AG09309 (cell line): ENCODE measurements around the gene SYNE1.

Experiments
- DNase-seq: peaks from one replicate; pipeline ENCODE4 v3.0.0-alpha.2; 2010; ENCODE audit warnings: low read depth
- H3K4me3 ChIP-seq: 2 replicates; pipeline ENCODE4 v1.5.1; 2011; ENCODE audit warnings: mild to moderate bottlenecking, low read depth, low read length, moderate library complexity; ENCODE audit not compliant: control insufficient read depth
- TF ChIP-seq, protein P1 (sequence below): IDR thresholded peaks from 2 replicates; pipeline ENCODE4 v1.5.1; 2011; ENCODE audit warnings: mild to moderate bottlenecking, low read depth, low read length, inconsistent platforms; ENCODE audit not compliant: insufficient read depth, control insufficient read depth; ENCODE audit errors: missing control alignments

The SYNE1 gene

DNA sequence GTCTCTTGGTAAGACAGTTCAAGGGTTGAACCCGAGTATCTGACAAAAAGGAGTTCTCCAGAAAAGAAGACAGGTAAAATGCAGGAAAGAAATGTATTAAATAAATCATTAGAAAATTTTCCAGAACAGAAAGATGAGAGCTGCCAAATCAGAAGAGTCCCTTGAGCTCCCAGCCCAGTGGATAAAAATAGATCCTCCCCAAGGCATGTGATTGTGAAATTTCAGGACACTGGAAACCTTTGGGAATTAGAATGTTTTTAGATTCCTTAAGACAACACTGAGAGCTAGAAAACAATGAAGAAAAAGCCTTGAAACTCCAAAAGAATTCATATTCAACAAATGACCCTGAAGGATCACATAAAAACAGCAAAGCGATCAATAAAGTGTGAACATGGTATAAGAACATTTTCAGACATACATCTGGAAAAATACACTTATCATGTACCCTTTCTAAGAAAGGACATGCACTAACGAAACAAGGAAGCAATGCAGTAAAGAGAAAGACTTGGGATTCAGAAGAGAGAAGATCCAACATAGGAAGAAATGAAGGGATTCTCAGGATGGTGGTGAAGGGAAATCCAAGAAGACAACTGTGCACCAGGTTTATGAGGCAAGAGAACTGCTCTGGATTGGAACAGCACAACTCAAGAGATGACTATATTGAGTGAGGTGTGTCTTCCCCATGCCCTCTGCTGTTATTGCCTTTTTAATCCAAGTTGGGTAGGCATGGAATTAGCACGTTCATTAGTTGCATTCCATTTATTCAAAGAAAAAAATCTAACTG, 390.4 kb downstream of the SYNE1 start:
- DNase-seq, result no peak
- TF ChIP-seq, protein P1, sequence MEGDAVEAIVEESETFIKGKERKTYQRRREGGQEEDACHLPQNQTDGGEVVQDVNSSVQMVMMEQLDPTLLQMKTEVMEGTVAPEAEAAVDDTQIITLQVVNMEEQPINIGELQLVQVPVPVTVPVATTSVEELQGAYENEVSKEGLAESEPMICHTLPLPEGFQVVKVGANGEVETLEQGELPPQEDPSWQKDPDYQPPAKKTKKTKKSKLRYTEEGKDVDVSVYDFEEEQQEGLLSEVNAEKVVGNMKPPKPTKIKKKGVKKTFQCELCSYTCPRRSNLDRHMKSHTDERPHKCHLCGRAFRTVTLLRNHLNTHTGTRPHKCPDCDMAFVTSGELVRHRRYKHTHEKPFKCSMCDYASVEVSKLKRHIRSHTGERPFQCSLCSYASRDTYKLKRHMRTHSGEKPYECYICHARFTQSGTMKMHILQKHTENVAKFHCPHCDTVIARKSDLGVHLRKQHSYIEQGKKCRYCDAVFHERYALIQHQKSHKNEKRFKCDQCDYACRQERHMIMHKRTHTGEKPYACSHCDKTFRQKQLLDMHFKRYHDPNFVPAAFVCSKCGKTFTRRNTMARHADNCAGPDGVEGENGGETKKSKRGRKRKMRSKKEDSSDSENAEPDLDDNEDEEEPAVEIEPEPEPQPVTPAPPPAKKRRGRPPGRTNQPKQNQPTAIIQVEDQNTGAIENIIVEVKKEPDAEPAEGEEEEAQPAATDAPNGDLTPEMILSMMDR, result no peak
- no peak overlapping the region for H3K4me3 ChIP-seq

GRCh38 chr6:152244998-152245630, 392.0 kb downstream of the SYNE1 start:
- TF ChIP-seq, protein P1, result no peak
- no peak for DNase-seq
- H3K4me3 ChIP-seq, result no peak overlapping the region

- DNase-seq, result no peak
- TF ChIP-seq, protein P1, result no peak
- H3K4me3 ChIP-seq, result no peak overlapping the region
These were observed 396.0 kb downstream of the SYNE1 start for GRCh38 chr6:152241013-152241766.

DNA sequence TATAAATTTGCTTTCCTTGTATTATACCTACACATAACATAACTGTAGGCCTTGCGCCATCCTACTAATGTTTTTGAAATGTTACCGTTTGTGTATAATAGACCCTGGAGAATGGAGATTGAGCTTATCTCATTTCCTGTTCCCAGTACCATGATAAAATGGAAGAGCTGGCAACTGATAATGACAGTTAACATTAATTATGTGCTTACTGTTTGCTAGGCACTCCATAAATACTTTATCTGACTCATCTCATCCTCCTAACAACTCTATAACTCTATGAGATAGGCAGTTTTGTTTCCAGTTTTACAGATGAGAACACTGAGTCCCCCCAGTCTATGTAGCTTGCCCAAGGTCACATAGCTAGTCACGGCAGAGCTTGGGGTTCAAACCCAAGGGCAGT, 396.7 kb downstream of the SYNE1 start:
- DNase-seq, result no peak
- H3K4me3 ChIP-seq, result no peak overlapping the region
- TF ChIP-seq, protein P1, result no peak

DNA sequence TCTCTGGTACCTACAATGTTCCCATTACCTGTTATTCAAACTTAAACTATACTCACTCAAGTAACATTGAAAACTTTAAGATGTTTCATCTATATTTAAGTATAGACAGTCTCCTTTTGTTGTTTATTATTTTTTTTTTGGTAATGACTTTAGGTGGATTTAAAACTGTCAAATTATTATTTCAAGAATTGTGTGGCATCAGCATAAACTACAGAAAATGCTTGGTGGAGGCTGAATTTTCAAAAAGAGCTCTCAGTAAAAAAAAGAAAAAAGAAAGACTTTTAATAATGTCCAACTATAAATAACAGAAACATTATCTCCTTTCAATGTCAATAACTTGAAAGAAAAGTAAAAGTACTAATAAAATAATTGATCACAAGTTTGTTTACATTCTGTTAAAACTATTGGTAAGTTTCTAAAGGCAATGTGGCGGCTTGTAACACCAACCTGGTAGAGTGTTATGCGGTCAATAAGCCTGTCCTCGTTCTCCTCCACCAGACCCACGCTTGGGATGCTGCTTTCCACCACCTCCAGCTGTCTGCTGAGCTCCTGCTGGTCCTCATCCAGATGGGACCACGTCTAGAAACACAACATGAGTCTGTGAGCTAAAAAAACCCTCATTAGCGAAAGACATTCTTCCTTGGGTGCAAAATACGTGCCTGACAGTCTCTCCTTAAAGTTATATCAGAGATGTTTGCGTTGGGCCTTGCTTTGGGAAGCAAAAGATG, 400.6 kb downstream of the SYNE1 start:
- no peak overlapping the region for H3K4me3 ChIP-seq
- DNase-seq, result no peak
- TF ChIP-seq, protein P1, result no peak
